Type B pancreatic cell (in vitro differentiated cells): ENCODE measurements around the gene FHAD1. TPM values are rescaled to one million over a fixed set of nuclear protein-coding genes. Genes with fewer than 3 reads are reported as not detected.

ENCODE experiments used
- DNase-seq: peaks from one replicate; pipeline ENCODE4 v3.0.0; 2021; ENCODE audit warnings: mixed read lengths; ENCODE audit not compliant: unreplicated experiment; ENCODE audit errors: extremely low spot score
- H3K27ac Mint-ChIP-seq: 2 replicates; pipeline ENCODE4 v1.8.0; 2021; ENCODE audit warnings: mild to moderate bottlenecking, mixed read lengths
- H3K27me3 Mint-ChIP-seq: 2 replicates; pipeline ENCODE4 v1.8.0; 2021; ENCODE audit warnings: mixed read lengths
- H3K36me3 Mint-ChIP-seq: 2 replicates; pipeline ENCODE4 v1.8.0; 2021; ENCODE audit warnings: mixed read lengths
- H3K4me1 Mint-ChIP-seq: one replicate; pipeline ENCODE4 v1.8.0; 2021; ENCODE audit warnings: mixed read lengths; ENCODE audit not compliant: unreplicated experiment
- H3K4me3 Mint-ChIP-seq: 2 replicates; pipeline ENCODE4 v1.8.0; 2021; ENCODE audit warnings: mild to moderate bottlenecking, mixed read lengths
- H3K9me3 Mint-ChIP-seq: 2 replicates; pipeline ENCODE4 v1.8.0; 2021; ENCODE audit warnings: mixed read lengths
- CTCF ChIP-seq: fragments of 200-600 bp; sonication (generic); conservative IDR thresholded peaks from 2 replicates; pipeline ENCODE4 v1.5.0; 2021; ENCODE audit warnings: antibody characterized with exemption, mild to moderate bottlenecking
- total RNA-seq: library from RNA; stranded (reverse); gene quantifications from 2 replicates; pipeline ENCODE4 v1.2.1, GENCODE V29; 2021; ENCODE audit warnings: low replicate concordance

Gene FHAD1
- total RNA-seq, 1 donor from 2014 or later, result 3.8 TPM

GRCh38 chr1:15341228-15341627, 94.2 kb downstream of the FHAD1 start:
- peaks cover 3% of the 10 kb centered on the region for H3K36me3 Mint-ChIP-seq
- H3K27me3 Mint-ChIP-seq, result peaks cover 3% of the 10 kb centered on the region
- no peak for TF ChIP-seq CTCF
- no peaks in the 10 kb centered on the region for H3K9me3 Mint-ChIP-seq
- H3K27ac Mint-ChIP-seq, result no peak overlapping the region
- H3K4me3 Mint-ChIP-seq, result no peak overlapping the region
- peaks cover 30% of the 10 kb centered on the region for H3K4me1 Mint-ChIP-seq
- DNase-seq, result no peak

GRCh38 chr1:15341634-15342407, 94.8 kb downstream of the FHAD1 start:
- Mint-ChIP-seq H3K4me3 (no peak overlapping the region), H3K27ac (no peak overlapping the region), H3K27me3 (peaks cover 3% of the 10 kb centered on the region), H3K36me3 (peaks cover 3% of the 10 kb centered on the region), H3K4me1 (peaks cover 30% of the 10 kb centered on the region), H3K9me3 (no peaks in the 10 kb centered on the region)
- DNase-seq, result no peak
- TF ChIP-seq CTCF, result no peak

GRCh38 chr1:15342408-15342967, 95.5 kb downstream of the FHAD1 start:
- peaks cover 28% of the 10 kb centered on the region for H3K4me1 Mint-ChIP-seq
- no peak for DNase-seq

GRCh38 chr1:15343099-15343498, 96.1 kb downstream of the FHAD1 start:
- no peak for TF ChIP-seq CTCF
- Mint-ChIP-seq H3K4me1 (peaks cover 22% of the 10 kb centered on the region), H3K9me3 (no peaks in the 10 kb centered on the region), H3K27me3 (peaks cover 3% of the 10 kb centered on the region), H3K36me3 (peaks cover 3% of the 10 kb centered on the region), H3K4me3 (no peak overlapping the region), H3K27ac (no peak overlapping the region)
- DNase-seq, result no peak

More at GRCh38 chr1:15342408-15342967, 95.5 kb downstream of the FHAD1 start:
- Mint-ChIP-seq H3K27me3 (peaks cover 3% of the 10 kb centered on the region), H3K4me3 (no peak overlapping the region), H3K27ac (no peak overlapping the region), H3K36me3 (peaks cover 3% of the 10 kb centered on the region), H3K9me3 (no peaks in the 10 kb centered on the region)
- TF ChIP-seq CTCF, result no peak

GRCh38 chr1:15343729-15344128, 96.7 kb downstream of the FHAD1 start:
- Mint-ChIP-seq H3K36me3 (no peaks in the 10 kb centered on the region), H3K4me3 (no peak overlapping the region), H3K9me3 (no peaks in the 10 kb centered on the region), H3K27me3 (peaks cover 3% of the 10 kb centered on the region), H3K4me1 (peaks cover 21% of the 10 kb centered on the region), H3K27ac (peak overlapping the region; percentile 11)
- no peak for TF ChIP-seq CTCF
- no peak for DNase-seq
